ENCODE measurements around the gene MAP2K5. TPM values are rescaled to one million over a fixed set of nuclear protein-coding genes. Genes with fewer than 3 reads are reported as not detected.

The MAP2K5 gene
- total RNA-seq, 2 donors from 2014 or later, result 13.9 to 15.4 TPM

GRCh38 chr15:67824197-67824968 is 281.9 kb downstream of the MAP2K5 start:
- intact Hi-C loops (cut with DNase I), result no loop called here
- ATAC-seq (no peak), DNase-seq (no peak)

DNA sequence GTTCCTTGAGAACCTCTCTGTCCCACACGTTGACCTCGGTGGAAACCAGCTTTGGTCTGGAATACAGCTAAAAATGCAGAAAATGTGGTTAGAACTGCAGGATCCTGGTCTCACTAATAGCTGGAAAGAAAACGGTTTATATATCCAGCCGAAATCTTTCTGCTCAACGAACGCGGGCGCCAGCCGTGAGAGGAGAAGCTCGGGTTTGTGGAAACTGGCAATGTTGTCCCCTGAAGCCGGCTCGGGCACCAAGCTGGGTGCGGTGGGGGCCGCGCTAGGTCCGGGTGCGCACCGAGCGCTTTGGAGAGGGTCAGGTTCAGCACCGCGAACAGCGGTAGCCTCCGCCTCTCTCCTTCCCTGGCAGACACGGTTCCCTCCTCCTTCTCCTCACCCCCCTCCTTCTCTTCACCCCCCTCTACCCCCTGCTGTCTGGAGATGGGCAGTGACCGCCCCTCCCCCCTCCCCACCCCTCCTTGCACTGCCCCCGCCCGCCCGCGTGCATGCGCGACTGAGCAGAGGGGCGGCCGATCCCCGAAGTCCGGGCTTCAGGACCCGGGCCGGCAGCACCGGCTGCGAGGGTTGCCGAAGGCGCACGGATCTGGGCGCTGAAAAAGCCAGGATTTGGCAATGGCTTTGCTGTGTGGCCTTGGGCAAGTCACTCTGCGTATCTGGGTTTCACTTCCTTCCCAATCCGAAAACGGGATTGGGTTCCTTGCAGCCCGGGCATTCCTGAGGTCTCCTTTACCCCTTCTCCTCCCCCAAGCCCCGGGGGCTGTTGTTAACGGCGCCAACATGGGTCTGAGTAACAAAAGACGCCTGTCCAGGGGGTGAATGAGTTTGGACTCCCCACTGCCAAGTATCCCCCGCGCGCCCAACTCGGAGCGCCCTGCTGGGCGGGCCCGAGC is 282.7 kb downstream of the MAP2K5 start, which contains the start of gene SKOR1:
SKOR1 (plus strand) TSS at position 534 of the 905 bp plus-strand sequence; CDS start at position 628, 94 bp downstream.
- peak; percentile 31 for ATAC-seq
- DNase-seq, result no peak
- intact Hi-C loops (cut with DNase I), result no loop called here

- ATAC-seq (no peak), DNase-seq (no peak)
These were observed 283.6 kb downstream of the MAP2K5 start for GRCh38 chr15:67825881-67826716.

DNA sequence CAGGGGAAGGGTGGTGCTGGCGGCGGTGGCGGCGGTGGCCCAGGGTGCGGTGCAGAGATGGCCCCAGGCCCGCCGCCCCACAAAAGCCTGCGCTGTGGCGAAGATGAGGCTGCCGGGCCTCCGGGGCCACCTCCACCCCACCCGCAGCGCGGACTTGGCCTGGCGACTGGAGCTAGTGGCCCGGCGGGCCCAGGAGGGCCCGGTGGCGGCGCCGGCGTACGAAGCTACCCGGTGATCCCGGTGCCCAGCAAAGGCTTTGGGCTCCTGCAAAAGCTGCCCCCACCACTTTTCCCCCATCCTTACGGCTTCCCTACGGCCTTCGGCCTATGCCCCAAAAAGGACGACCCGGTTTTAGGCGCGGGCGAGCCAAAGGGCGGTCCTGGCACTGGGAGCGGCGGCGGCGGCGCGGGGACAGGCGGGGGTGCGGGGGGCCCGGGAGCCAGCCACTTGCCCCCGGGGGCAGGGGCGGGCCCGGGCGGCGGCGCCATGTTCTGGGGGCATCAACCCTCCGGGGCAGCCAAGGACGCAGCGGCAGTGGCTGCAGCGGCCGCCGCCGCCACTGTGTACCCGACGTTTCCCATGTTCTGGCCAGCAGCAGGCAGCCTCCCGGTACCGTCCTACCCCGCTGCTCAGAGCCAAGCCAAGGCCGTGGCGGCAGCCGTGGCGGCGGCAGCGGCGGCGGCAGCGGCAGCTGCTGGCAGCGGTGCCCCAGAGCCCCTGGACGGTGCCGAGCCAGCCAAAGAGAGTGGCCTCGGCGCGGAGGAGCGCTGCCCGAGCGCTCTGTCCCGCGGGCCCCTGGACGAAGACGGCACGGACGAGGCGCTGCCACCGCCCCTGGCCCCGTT is 284.4 kb downstream of the MAP2K5 start:
- DNase-seq (no peak), ATAC-seq (no peak)
- intact Hi-C loops (cut with DNase I), result no loop called here

More at GRCh38 chr15:67825881-67826716, 283.6 kb downstream of the MAP2K5 start:
- intact Hi-C loops (cut with DNase I), result no loop called here

DNA sequence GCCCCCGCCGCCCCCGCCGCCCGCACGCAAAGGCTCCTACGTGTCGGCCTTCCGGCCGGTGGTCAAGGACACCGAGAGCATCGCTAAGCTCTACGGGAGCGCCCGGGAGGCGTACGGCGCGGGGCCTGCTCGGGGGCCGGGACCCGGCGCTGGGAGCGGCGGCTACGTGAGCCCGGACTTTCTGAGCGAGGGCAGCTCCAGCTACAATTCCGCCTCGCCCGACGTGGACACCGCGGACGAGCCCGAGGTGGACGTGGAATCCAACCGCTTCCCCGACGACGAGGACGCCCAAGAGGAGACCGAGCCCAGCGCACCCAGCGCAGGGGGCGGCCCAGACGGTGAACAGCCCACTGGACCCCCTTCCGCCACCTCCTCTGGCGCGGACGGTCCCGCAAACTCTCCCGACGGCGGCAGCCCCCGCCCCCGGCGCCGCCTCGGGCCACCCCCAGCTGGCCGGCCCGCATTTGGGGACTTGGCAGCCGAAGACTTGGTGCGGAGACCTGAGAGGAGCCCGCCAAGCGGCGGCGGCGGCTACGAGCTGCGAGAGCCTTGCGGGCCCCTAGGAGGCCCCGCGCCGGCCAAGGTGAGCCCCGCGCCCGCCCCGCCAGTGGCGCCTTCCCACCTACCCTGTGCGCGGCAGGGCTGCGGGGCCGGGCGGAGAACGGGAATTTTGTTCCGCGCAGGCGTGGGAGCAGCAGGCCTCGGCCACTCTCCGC is 285.2 kb downstream of the MAP2K5 start:
- DNase-seq, result no peak
- intact Hi-C loops (cut with DNase I), result no loop called here
- ATAC-seq, result no peak

- intact Hi-C loops (cut with DNase I), result no loop called here
- no peak for ATAC-seq
- no peak for DNase-seq
These were observed 285.9 kb downstream of the MAP2K5 start for GRCh38 chr15:67828278-67828968.

GRCh38 chr15:67828969-67829646 is 286.6 kb downstream of the MAP2K5 start:
- no peak for DNase-seq
- ATAC-seq, result no peak
- intact Hi-C loops (cut with DNase I), result no loop called here

DNA sequence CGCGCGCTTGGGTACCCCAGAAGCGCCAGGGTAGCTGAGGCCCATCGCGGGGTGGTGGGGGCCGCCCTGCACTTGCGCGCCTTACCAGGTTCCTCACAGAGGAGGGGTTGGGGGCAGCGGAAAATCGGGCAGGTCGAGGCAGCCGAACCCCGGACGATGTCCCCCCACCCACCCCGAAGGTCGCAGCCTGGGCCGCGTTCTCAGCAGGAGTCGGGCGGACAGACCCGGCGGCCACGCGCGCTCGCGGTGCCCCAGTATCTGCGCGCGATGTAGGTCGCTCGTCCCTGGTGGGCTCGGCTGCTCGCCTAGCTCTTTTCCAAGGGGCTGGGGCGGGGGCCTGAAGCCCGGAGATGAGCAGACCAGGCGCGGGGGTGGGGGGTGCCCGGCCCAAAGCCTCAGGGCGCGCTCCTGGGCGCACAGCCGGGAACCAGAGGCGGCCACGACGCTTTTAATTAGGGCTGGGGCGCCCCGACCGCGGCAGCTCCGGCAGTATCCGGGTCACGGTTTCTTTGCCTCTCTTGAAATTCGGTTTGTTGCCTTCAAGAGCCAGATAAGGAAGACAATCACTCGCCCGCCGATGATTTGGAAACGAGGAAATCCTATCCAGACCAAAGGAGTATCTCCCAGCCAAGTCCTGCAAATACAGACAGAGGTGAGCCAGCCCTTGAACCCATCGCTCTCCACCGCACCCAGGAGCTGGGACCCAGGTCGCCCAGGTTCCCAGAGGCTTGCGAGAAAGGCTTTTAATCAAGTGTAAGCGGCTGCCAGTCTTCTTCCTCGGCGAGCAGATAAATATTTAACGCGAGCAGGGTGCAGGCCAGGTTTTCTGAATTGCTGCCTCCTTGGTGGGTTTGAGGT is 287.4 kb downstream of the MAP2K5 start:
- no peak for ATAC-seq
- intact Hi-C loops (cut with DNase I), result loop anchor here (5.0 to 10.0 kb wide), 3 partner anchors 325 to 885 kb away; no protein-coding TSS in a partner anchor
- DNase-seq, result no peak

DNA sequence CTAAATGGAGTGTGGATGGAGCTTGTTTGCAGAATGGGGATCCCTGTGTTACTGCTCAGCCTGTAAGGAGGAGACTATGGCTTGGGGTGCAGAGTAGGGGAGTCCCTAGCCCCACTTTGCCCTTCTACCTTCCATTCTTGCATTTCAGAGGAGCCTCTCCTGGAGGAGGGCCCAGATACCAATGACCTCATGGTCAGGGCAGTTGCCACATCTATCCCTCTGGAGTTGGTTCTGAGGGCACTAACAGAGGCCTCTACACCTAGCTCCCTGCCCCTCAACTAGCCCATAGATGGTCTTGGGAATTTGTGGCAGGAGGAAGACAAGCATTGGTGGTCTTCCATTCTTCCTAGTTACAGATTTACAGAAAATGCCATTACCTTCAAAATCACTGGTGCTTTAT is 288.9 kb downstream of the MAP2K5 start:
- intact Hi-C loops (cut with DNase I), result loop anchor here (5.0 to 10.0 kb wide), 3 partner anchors 327 to 887 kb away; no protein-coding TSS in a partner anchor
- DNase-seq (no peak), ATAC-seq (no peak)

- intact Hi-C loops (cut with DNase I), result loop anchor here (5.0 to 10.0 kb wide), 3 partner anchors 327 to 887 kb away; no protein-coding TSS in a partner anchor
- ATAC-seq (no peak), DNase-seq (no peak)
These were observed 289.6 kb downstream of the MAP2K5 start for GRCh38 chr15:67832031-67832551.

GRCh38 chr15:67832897-67833709 is 290.6 kb downstream of the MAP2K5 start:
- ATAC-seq (no peak), DNase-seq (no peak)
- intact Hi-C loops (cut with DNase I), result loop anchor here (5.0 to 10.0 kb wide), 3 partner anchors 328 to 888 kb away; no protein-coding TSS in a partner anchor

- ATAC-seq (peak in 1 of 2 donors; percentile 28), DNase-seq (no peak)
- intact Hi-C loops (cut with DNase I), result loop anchor here (5.0 to 10.0 kb wide), 3 partner anchors 329 to 889 kb away; no protein-coding TSS in a partner anchor
These were observed 291.4 kb downstream of the MAP2K5 start for GRCh38 chr15:67833710-67834511.

DNA sequence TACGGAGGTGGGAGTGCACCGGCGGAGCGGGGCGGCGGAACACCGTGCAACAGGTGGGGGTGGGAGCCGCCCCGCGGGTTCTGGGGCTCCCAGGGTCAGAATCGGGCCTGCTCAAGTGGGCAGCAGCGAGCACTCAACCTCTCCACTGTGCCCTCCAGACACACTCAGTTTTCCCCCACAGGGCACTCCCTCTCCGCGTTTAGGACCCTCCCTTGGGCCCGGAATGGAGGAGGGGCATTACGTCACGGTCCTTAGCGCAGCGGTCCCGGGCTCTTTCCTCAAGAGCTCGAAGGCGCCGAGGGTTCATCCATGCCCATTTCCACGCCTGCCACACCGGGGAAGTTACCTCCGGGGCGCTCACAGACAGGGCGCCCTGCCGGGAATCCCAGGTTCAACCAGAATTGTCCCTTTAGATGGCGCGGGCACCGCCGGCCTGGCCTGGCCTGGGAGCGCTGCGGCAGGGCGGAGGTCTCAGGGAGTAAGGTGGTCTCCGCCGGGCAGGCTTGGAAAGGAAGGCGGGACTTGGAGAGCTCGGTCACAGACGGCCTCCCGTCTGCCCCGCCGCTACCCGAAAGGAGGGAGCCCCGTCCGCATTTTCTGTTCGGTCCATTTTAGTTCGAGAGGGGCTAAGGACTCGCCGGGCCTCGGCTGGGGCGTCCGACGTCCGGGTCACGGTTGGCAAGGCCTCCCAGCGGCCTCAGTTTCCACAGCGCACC is 292.2 kb downstream of the MAP2K5 start:
- intact Hi-C loops (cut with DNase I), result loop anchor here (5.0 to 10.0 kb wide), 4 partner anchors 312 to 890 kb away; partner anchors contain the start of gene C15orf61 (in 1 of the 2)
- DNase-seq, result no peak

More for the DNA sequence above, 292.2 kb downstream of the MAP2K5 start:
- no peak for ATAC-seq

Data from left cardiac atrium (tissue), 4 donors.